ENCODE measurements around the gene WNK2. TPM values are rescaled to one million over a fixed set of nuclear protein-coding genes. Genes with fewer than 3 reads are reported as not detected.

Gene WNK2
- total and polyA plus RNA-seq, 2 donors (not counting 3 experiments of a cell fraction or from before 2014, with no cell fraction given), result not detected

GRCh38 chr9:93320591-93321219, 136.8 kb downstream of the WNK2 start:
- Histone ChIP-seq H3K27me3 (ENCODE audit: control insufficient read depth in 2 of 2, insufficient read depth in 2 of 2, low read length in 2 of 2) (no peaks in the 10 kb centered on the region), H4K20me1 (replicated peaks; ENCODE audit: control insufficient read depth, extremely low read depth, insufficient read depth, low read length) (no peaks in the 10 kb centered on the region), H3K4me2 (ENCODE audit: insufficient read depth, low read length) (no peak overlapping the region), H3K9ac (replicated peaks; ENCODE audit: extremely low read depth, insufficient read depth, low read length) (no peak overlapping the region), H3K4me1 (ENCODE audit: control insufficient read depth, extremely low read depth, insufficient read depth, low read length) (no peaks in the 10 kb centered on the region), H3K9me3 (replicated peaks; ENCODE audit: control insufficient read depth, insufficient read depth, low read length) (no peaks in the 10 kb centered on the region), H3K27ac (ENCODE audit: insufficient read depth, low read depth, low read length) (no peak overlapping the region), H3K36me3 (ENCODE audit: control insufficient read depth in 2 of 2, extremely low read depth in 1 of 2, insufficient read depth in 2 of 2, low read length in 2 of 2) (no peaks in the 10 kb centered on the region), H3K79me2 (ENCODE audit: control insufficient read depth, insufficient read depth, low read length) (no peaks in the 10 kb centered on the region), H2AFZ (ENCODE audit: low read depth, low read length) (no peak overlapping the region), H3K9me1 (replicated peaks; ENCODE audit: control insufficient read depth, extremely low read depth, insufficient read depth, low read length) (no peaks in the 10 kb centered on the region), H3K4me3 (replicated peaks in 1 of 3; ENCODE audit: insufficient read depth in 1 of 3, low read depth in 1 of 3, low read length in 3 of 3) (no peak overlapping the region)
- no TSS peak for BruUV-seq (replicated peaks)
- TF ChIP-seq MAX (IDR thresholded peaks at IDR 0.05; ENCODE audit: insufficient read depth, insufficient read length) (no peak), FOS (IDR thresholded peaks at IDR 0.05; ENCODE audit: borderline replicate concordance, insufficient read depth, low read length) (no peak), EZH2 (IDR thresholded peaks at IDR 0.05; ENCODE audit: borderline replicate concordance, low read depth, low read length, severe bottlenecking) (no peak), POLR2A (IDR thresholded peaks at IDR 0.05; ENCODE audit: low read depth, low read length) (no peak), GATA2 (IDR thresholded peaks at IDR 0.05; ENCODE audit: insufficient read depth, insufficient read length, low read depth, low read length) (no peak)
- dilution Hi-C loops (cut with MboI; ENCODE audit: extremely low pct_ligation_motif_present, low sequenced_read_pairs) (no loop called here), intact Hi-C loops (cut with micrococcal nuclease) (no loop called here)
- no peak for FAIRE-seq
- DNase-seq (ENCODE audit: low read depth, low spot score), result no peak
- CTCF ChIA-PET, result interaction anchor here (1.5 kb wide), 2 partner anchors 18 to 212 kb away, joined by 3 to 5 read pairs; no protein-coding TSS in a partner anchor
- POLR2A ChIA-PET, result no interaction called here

GRCh38 chr9:93321220-93321610, 137.3 kb downstream of the WNK2 start:
- CTCF ChIA-PET, result no interaction called here
- dilution Hi-C loops (cut with MboI; ENCODE audit: extremely low pct_ligation_motif_present, low sequenced_read_pairs), result no loop called here
- no TSS peak for BruUV-seq (replicated peaks)

More at GRCh38 chr9:93321220-93321610, 137.3 kb downstream of the WNK2 start:
- no peak for TF ChIP-seq FOS (IDR thresholded peaks at IDR 0.05; ENCODE audit: borderline replicate concordance, insufficient read depth, low read length)
- TF ChIP-seq EZH2 (IDR thresholded peaks at IDR 0.05; ENCODE audit: borderline replicate concordance, low read depth, low read length, severe bottlenecking), result no peak
- TF ChIP-seq POLR2AphosphoS5 (IDR thresholded peaks at IDR 0.05; ENCODE audit: insufficient read depth, low read depth, low read length), result no peak
- TF ChIP-seq MAX (IDR thresholded peaks at IDR 0.05; ENCODE audit: insufficient read depth, insufficient read length), result no peak
- TF ChIP-seq JUN (IDR thresholded peaks at IDR 0.05; ENCODE audit: borderline replicate concordance, insufficient read depth, insufficient read length, low read depth), result no peak
- TF ChIP-seq MYC (IDR thresholded peaks at IDR 0.05; ENCODE audit: low read depth, low read length), result no peak
- TF ChIP-seq POLR2A (IDR thresholded peaks at IDR 0.05; ENCODE audit: low read depth, low read length), result no peak
- no peak for TF ChIP-seq CTCF (IDR thresholded peaks at IDR 0.05; ENCODE audit: extremely low read depth in 1 of 2, insufficient read depth in 1 of 2, low read depth in 1 of 2, low read length in 2 of 2)
- TF ChIP-seq GATA2 (IDR thresholded peaks at IDR 0.05; ENCODE audit: insufficient read depth, insufficient read length, low read depth, low read length), result no peak
- no peaks in the 10 kb centered on the region for H3K27me3 ChIP-seq (ENCODE audit: control insufficient read depth in 2 of 2, insufficient read depth in 2 of 2, low read length in 2 of 2)
- H4K20me1 ChIP-seq (replicated peaks; ENCODE audit: control insufficient read depth, extremely low read depth, insufficient read depth, low read length), result no peaks in the 10 kb centered on the region
- no peak for DNase-seq (ENCODE audit: low read depth, low spot score)
- no peaks in the 10 kb centered on the region for H3K36me3 ChIP-seq (ENCODE audit: control insufficient read depth in 2 of 2, extremely low read depth in 1 of 2, insufficient read depth in 2 of 2, low read length in 2 of 2)
- H3K9me1 ChIP-seq (replicated peaks; ENCODE audit: control insufficient read depth, extremely low read depth, insufficient read depth, low read length), result no peaks in the 10 kb centered on the region
- FAIRE-seq, result no peak
- H3K4me3 ChIP-seq (replicated peaks in 1 of 3; ENCODE audit: insufficient read depth in 1 of 3, low read depth in 1 of 3, low read length in 3 of 3), result no peak overlapping the region
- no peak overlapping the region for H3K27ac ChIP-seq (ENCODE audit: insufficient read depth, low read depth, low read length)
- H3K4me1 ChIP-seq (ENCODE audit: control insufficient read depth, extremely low read depth, insufficient read depth, low read length), result no peaks in the 10 kb centered on the region
- no peak overlapping the region for H2AFZ ChIP-seq (ENCODE audit: low read depth, low read length)
- H3K79me2 ChIP-seq (ENCODE audit: control insufficient read depth, insufficient read depth, low read length), result no peaks in the 10 kb centered on the region
- POLR2A ChIA-PET, result no interaction called here
- no peak overlapping the region for H3K4me2 ChIP-seq (ENCODE audit: insufficient read depth, low read length)
- intact Hi-C loops (cut with micrococcal nuclease), result no loop called here
- H3K9ac ChIP-seq (replicated peaks; ENCODE audit: extremely low read depth, insufficient read depth, low read length), result no peak overlapping the region
- H3K9me3 ChIP-seq (replicated peaks; ENCODE audit: control insufficient read depth, insufficient read depth, low read length), result no peaks in the 10 kb centered on the region

Measured in endothelial cell of umbilical vein (primary cell).